HG02981 (cell line): ENCODE results near the gene ZNF853.
"Not testable (repeated sequence)": the region's sequence is repeated elsewhere in the genome, so short reads cannot be mapped to it uniquely, and the experiment has no call there.

ENCODE experiments used
- ATAC-seq: cut with Tn5 transposase; IDR thresholded peaks from one replicate; pipeline ENCODE4 v1.9.1; 2021; ENCODE audit warnings: mild to moderate bottlenecking, moderate library complexity; ENCODE audit not compliant: unreplicated experiment

ZNF853 gene

GRCh38 chr7:6634971-6635370, 19.6 kb downstream of the ZNF853 start:
- not testable (repeated sequence) for ATAC-seq

- peak; percentile 63 for ATAC-seq
Observed at GRCh38 chr7:6636741-6637543, 21.5 kb downstream of the ZNF853 start, which contains the start of gene ZNF316. Gene ZNF316, plus strand, starts transcription at chr7:6637318. Its CDS starts 5,092 bp downstream, at chr7:6642410.

GRCh38 chr7:6637544-6638229, 22.3 kb downstream of the ZNF853 start:
- peak; percentile 85 for ATAC-seq

- ATAC-seq = no peak
Observed at GRCh38 chr7:6639032-6639431, 23.6 kb downstream of the ZNF853 start.

- no peak for ATAC-seq
Observed at GRCh38 chr7:6639627-6640026, 24.2 kb downstream of the ZNF853 start.

- ATAC-seq = no peak
Observed at GRCh38 chr7:6640246-6640721, 24.9 kb downstream of the ZNF853 start.

- ATAC-seq = no peak
Observed at GRCh38 chr7:6641305-6642035, 26.1 kb downstream of the ZNF853 start.

GRCh38 chr7:6642239-6642839, 26.9 kb downstream of the ZNF853 start:
- no peak for ATAC-seq

GRCh38 chr7:6642861-6643640, 27.6 kb downstream of the ZNF853 start:
- no peak for ATAC-seq

GRCh38 chr7:6643915-6644625, 28.7 kb downstream of the ZNF853 start:
- ATAC-seq = no peak

- ATAC-seq = no peak
Observed at GRCh38 chr7:6644728-6645127, 29.3 kb downstream of the ZNF853 start.

- ATAC-seq = no peak
Observed at GRCh38 chr7:6646465-6646864, 31.1 kb downstream of the ZNF853 start.

- ATAC-seq = no peak
Observed at GRCh38 chr7:6647080-6647479, 31.7 kb downstream of the ZNF853 start.

- no peak for ATAC-seq
Observed at GRCh38 chr7:6647541-6647940, 32.1 kb downstream of the ZNF853 start.

GRCh38 chr7:6648066-6648814, 32.8 kb downstream of the ZNF853 start:
- ATAC-seq = no peak

GRCh38 chr7:6648815-6649104, 33.4 kb downstream of the ZNF853 start:
- no peak for ATAC-seq

- ATAC-seq = no peak
Observed at GRCh38 chr7:6649241-6649961, 34.0 kb downstream of the ZNF853 start.

- no peak for ATAC-seq
Observed at GRCh38 chr7:6650086-6650485, 34.7 kb downstream of the ZNF853 start.
